Mucosa of descending colon (tissue), 3 donors: Measurements from ENCODE around the gene GRK5. TPM values are rescaled to one million over a fixed set of nuclear protein-coding genes. Genes with fewer than 3 reads are reported as not detected.

Experiments
- ATAC-seq: fragments of 200-7000 bp; cut with Tn5 transposase; one replicate; pipeline ENCODE4 v1.9.1; 2020; ENCODE audit warnings: mild to moderate bottlenecking, moderate library complexity
- DNase-seq, 3 donors: peaks; one replicate each; pipeline ENCODE4 v3.0.0-alpha.2; 2020
- H3K36me3 ChIP-seq: fragments of 200-600 bp; one replicate; pipeline ENCODE4 v1.8.0; 2021; ENCODE audit warnings: low read depth, mild to moderate bottlenecking
- H3K4me1 ChIP-seq: fragments of 200-600 bp; one replicate; pipeline ENCODE4 v1.8.0; 2021; ENCODE audit warnings: low read depth, mild to moderate bottlenecking
- H3K4me3 ChIP-seq: fragments of 200-600 bp; one replicate; pipeline ENCODE4 v1.8.0; 2021; ENCODE audit warnings: mild to moderate bottlenecking
- H3K9me3 ChIP-seq: fragments of 200-600 bp; one replicate; pipeline ENCODE4 v1.8.0; 2021; ENCODE audit warnings: mild to moderate bottlenecking
- CTCF ChIP-seq: fragments of 200-600 bp; IDR thresholded peaks from one replicate; pipeline ENCODE4 v1.8.0; 2022; ENCODE audit warnings: antibody characterized with exemption, mild to moderate bottlenecking
- intact Hi-C, 2 donors: fragments of 100-400 bp; cut with DNase I in 1 of 2; cut with micrococcal nuclease in 1 of 2; formaldehyde crosslinking; loops; one replicate each; pipeline versions ENCODE4 v1.11.0 to v1.11.1; 2022; cut with DNase I, micrococcal nuclease
- total RNA-seq, 3 donors: library from RNA; stranded (reverse); fragmentation: NEBNext Ultra II Directional in 2 of 3; extraction: Animal tissue kit (Norgen Biotek cat#: 25700) in 2 of 3; gene quantifications; one replicate each; pipeline versions ENCODE4 v1.2.1 to v1.2.4, GENCODE V29; 2021 to 2023
- donor health status: DM: no; HTN: no; CAD: no; lungs with moderate emphysema.
- donor health status: DM: no; HTN: no; CAD: no.
- donor health status: DM: no; HTN: yes; CAD: no.

GRK5 gene
- total RNA-seq, 3 donors from 2014 or later, result 6.6 to 27.1 (median 8.3) TPM

DNA sequence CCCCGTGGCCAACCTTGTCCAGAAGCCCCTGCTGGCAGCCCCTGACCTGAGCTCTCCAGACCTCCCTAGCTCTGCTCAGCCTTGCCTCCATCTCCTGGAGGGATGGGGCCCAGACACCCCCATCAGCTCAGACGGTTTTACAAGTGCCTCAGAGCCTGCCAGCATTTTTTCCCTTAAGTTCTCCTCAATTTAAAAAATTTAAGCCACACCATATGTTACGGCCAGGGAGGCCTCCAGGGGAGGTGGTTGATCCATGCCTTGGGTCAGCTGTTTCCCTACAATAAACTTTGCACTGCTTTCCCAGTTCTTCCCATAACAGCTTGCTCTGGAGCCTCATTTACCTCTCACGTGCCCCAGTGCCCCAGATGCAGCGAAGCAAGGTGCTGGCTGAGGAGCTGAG lies 191.6 kb downstream of the GRK5 start:
- ATAC-seq (no peak), DNase-seq (peak in 1 of 3 donors; percentile 42)
- peaks cover 18% of the 10 kb centered on the region for H3K4me1 ChIP-seq
- no peak overlapping the region for H3K4me3 ChIP-seq
- intact Hi-C loops, result no loop called here
- H3K9me3 ChIP-seq, result no peaks in the 10 kb centered on the region
- no peak for TF ChIP-seq CTCF
- H3K36me3 ChIP-seq, result no peaks in the 10 kb centered on the region

- Histone ChIP-seq H3K4me1 (peaks cover 18% of the 10 kb centered on the region), H3K36me3 (no peaks in the 10 kb centered on the region), H3K4me3 (no peak overlapping the region), H3K9me3 (no peaks in the 10 kb centered on the region)
- intact Hi-C loops, result no loop called here
- no peak for TF ChIP-seq CTCF
- ATAC-seq (no peak), DNase-seq (no peak)
Observed at GRCh38 chr10:119399466-119399865, 192.1 kb downstream of the GRK5 start.

DNA sequence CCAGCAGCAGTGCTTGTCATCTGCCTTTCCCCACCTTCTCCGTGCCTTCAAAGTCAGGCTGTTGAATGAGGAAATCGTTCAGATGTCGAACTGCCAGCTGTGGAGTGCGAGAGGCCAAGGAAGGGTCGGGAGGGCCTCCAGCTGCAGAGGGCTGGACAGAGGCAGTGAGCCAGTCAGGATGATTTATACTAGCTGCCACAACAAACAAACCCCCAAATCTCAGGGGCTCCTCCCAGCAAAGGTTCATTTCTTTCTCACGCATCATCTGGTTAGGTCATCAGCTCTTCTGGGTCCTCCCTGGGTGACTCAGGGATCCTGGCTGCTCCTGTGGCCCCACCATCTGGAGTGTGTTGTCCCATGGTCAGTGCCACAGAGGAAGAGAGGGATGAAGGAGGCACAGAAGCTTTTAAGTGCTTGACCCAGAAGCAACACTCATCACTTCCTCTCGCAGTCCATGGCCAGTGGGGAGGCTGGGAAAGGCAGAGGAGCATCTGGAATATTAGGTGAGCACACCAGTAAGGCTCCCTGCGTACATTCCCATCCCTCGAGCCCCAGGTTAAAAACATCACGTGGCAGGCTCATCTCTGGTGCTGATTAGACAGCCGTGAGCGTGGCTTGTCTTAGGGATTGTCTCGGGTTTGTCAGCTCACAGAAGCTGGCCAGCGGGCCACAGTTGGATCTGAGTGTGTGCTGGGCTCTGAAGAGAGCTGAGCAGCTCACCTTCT lies 194.5 kb downstream of the GRK5 start:
- no peak for TF ChIP-seq CTCF
- intact Hi-C loops, result no loop called here
- ATAC-seq, result peak; percentile 71
- H3K4me3 ChIP-seq, result no peak overlapping the region
- no peaks in the 10 kb centered on the region for H3K36me3 ChIP-seq
- no peaks in the 10 kb centered on the region for H3K4me1 ChIP-seq
- H3K9me3 ChIP-seq, result no peaks in the 10 kb centered on the region
- DNase-seq, result peak in 2 of 3 donors; percentile 48 to 59

GRCh38 chr10:119403921-119404320 lies 196.6 kb downstream of the GRK5 start:
- H3K4me3 ChIP-seq, result no peak overlapping the region
- H3K4me1 ChIP-seq, result no peaks in the 10 kb centered on the region
- intact Hi-C loops, result no loop called here
- DNase-seq (no peak), ATAC-seq (no peak)
- no peak for TF ChIP-seq CTCF
- H3K36me3 ChIP-seq, result no peaks in the 10 kb centered on the region
- H3K9me3 ChIP-seq, result no peaks in the 10 kb centered on the region

- Histone ChIP-seq H3K4me3 (no peak overlapping the region), H3K9me3 (no peaks in the 10 kb centered on the region), H3K4me1 (no peaks in the 10 kb centered on the region), H3K36me3 (no peaks in the 10 kb centered on the region)
- intact Hi-C loops, result no loop called here
- no peak for DNase-seq
- TF ChIP-seq CTCF, result no peak
- no peak for ATAC-seq
Observed at GRCh38 chr10:119404719-119405519, 197.5 kb downstream of the GRK5 start.
